ENCODE results near the gene CA5A.

- TF ChIP-seq CTCF (IDR thresholded peaks at IDR 0.05; ENCODE audit: insufficient read depth, low read length) (no peak), POLR2AphosphoS5 (IDR thresholded peaks at IDR 0.05; ENCODE audit: low read depth) (no peak), REST (IDR thresholded peaks at IDR 0.05; ENCODE audit: insufficient replicate concordance, low read depth) (no peak), GABPA (IDR thresholded peaks at IDR 0.05; ENCODE audit: low read depth) (no peak), SPI1 (IDR thresholded peaks at IDR 0.05; ENCODE audit: borderline replicate concordance, low read depth) (no peak)
These were observed 71.9 kb downstream of the CA5A start for GRCh38 chr16:87864331-87864989.

Data from HL-60 (cell line).